ENCODE measurements around the gene MAPKAPK2.

The MAPKAPK2 gene

DNA sequence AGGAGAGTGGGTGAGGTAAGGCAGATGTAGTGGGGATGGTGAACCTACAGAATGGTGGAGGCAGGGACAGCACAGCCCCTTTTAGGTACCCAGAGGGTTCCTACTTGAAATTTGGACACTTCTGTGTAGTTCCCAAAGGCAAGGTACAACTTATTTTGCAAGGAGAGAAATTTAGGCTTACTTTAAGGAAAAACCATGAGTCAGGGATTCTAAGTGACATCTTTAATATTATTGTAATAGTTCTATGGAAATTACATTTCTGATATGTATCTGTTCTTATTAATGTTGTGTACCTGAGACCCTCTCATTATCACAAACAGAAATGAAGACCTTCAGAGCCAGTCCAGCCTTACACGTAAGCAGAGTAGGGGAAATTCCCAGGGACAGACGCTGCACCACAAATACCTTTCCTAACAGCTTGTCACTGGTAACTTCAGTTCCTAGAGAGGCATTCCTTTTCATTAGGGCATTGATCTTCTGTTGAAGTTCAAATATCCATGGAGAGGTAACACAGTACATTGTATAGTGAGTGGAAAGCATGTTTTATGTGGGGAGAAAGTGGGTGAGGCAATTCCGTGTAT, 41.5 kb upstream of the MAPKAPK2 start:
- H3K4me3 ChIP-seq (ENCODE audit: low read depth, low read length): no peak overlapping the region
- TF ChIP-seq, protein P1, sequence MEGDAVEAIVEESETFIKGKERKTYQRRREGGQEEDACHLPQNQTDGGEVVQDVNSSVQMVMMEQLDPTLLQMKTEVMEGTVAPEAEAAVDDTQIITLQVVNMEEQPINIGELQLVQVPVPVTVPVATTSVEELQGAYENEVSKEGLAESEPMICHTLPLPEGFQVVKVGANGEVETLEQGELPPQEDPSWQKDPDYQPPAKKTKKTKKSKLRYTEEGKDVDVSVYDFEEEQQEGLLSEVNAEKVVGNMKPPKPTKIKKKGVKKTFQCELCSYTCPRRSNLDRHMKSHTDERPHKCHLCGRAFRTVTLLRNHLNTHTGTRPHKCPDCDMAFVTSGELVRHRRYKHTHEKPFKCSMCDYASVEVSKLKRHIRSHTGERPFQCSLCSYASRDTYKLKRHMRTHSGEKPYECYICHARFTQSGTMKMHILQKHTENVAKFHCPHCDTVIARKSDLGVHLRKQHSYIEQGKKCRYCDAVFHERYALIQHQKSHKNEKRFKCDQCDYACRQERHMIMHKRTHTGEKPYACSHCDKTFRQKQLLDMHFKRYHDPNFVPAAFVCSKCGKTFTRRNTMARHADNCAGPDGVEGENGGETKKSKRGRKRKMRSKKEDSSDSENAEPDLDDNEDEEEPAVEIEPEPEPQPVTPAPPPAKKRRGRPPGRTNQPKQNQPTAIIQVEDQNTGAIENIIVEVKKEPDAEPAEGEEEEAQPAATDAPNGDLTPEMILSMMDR (IDR thresholded peaks at IDR 0.05; ENCODE audit: insufficient read depth, low read depth, low read length, missing control alignments): no peak
- DNase-seq (ENCODE audit: low read depth): no peak

DNA sequence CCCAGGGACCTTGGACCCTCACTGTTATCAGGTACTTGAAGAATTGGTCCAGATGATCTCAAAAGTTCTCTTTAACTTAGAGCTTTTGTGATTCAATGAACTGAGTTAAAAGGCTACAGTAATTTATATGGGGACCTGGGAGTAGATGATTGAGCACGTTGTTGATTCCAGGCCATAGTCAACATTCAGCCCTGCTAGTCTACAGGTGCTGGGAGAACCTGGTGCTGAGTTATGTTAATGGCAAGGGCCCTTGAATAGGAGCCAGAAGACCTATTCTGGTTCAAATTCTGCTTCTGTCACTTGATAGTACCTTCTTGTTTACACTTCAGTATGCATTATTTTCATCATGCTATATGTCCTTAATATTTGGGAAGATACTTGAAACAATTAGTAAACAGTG, 38.2 kb upstream of the MAPKAPK2 start:
- DNase-seq (ENCODE audit: low read depth): no peak
- TF ChIP-seq, protein P1 (IDR thresholded peaks at IDR 0.05; ENCODE audit: insufficient read depth, low read depth, low read length, missing control alignments): no peak
- H3K4me3 ChIP-seq (ENCODE audit: low read depth, low read length): no peak overlapping the region

DNA sequence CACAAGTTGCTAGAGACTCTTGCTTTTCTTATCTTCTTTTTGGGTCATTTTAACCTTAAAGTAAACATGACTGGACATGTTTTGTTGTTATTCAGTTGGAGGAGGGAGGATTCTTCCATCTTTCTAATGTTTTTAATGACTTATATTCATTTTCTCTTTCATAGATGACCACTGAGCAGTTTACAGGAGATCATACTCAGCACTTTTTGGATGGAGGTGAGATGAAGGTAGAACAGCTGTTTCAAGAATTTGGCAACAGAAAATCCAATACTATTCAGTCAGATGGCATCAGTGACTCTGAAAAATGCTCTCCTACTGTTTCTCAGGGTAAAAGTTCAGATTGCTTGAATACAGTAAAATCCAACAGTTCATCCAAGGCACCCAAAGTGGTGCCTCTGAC, 37.5 kb upstream of the MAPKAPK2 start:
- TF ChIP-seq, protein P1 (IDR thresholded peaks at IDR 0.05; ENCODE audit: insufficient read depth, low read depth, low read length, missing control alignments): no peak
- H3K4me3 ChIP-seq (ENCODE audit: low read depth, low read length): no peak overlapping the region
- no peak for DNase-seq (ENCODE audit: low read depth)

DNA sequence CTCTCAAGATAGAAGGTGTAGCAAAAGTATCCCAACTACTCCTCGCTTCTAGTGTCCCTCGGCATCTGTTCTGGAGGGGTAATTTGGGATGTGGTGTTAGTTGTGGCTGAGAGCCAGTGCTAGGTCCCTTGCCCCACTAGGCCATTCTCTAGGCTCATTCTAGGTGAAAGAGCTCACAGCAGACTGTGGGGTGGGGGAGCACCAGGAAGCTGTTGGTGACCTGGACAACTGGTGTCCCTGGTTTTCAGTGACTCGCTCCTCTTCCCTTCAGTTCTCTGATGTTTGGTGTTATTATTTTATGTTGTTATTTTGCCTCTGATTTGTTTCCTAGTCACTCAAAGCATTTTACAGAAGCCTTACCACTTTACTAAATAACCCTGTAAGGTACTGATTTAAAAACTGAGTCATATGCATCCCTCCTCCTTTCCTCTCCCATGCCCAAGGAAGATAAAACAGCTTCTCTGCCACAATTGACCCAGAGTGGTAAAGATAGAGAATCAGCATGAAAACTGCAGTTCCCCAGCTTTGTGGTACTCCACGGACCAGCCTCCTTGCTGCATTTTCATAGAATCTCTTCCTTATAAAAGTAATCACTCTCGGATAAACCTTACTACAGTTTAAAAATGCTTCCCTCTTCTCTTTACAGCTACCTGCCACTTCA, 35.3 kb upstream of the MAPKAPK2 start:
- no peak for DNase-seq (ENCODE audit: low read depth)
- no peak overlapping the region for H3K4me3 ChIP-seq (ENCODE audit: low read depth, low read length)
- TF ChIP-seq, protein P1 (IDR thresholded peaks at IDR 0.05; ENCODE audit: insufficient read depth, low read depth, low read length, missing control alignments): no peak

DNA sequence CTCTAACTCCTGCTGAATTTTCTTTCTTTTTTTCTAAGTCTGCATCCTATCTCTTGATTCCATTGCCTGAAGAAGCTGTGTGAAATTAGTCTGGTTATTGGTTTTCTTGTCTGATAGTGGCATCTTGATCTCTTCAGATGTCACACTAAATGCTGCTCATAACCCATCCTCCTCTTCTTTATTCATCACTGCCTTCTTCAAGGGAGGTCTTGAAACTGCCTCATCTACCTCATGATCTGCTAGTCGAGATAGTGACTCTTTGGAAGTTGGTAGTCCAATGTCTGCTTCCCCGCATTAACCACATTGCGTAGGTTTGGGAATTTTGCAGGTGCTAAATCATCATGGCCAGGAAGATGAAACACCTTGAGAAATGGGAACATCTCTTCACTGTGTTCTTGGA, 33.7 kb upstream of the MAPKAPK2 start:
- H3K4me3 ChIP-seq (ENCODE audit: low read depth, low read length): no peak overlapping the region
- no peak for DNase-seq (ENCODE audit: low read depth)
- TF ChIP-seq, protein P1 (IDR thresholded peaks at IDR 0.05; ENCODE audit: insufficient read depth, low read depth, low read length, missing control alignments): no peak

DNA sequence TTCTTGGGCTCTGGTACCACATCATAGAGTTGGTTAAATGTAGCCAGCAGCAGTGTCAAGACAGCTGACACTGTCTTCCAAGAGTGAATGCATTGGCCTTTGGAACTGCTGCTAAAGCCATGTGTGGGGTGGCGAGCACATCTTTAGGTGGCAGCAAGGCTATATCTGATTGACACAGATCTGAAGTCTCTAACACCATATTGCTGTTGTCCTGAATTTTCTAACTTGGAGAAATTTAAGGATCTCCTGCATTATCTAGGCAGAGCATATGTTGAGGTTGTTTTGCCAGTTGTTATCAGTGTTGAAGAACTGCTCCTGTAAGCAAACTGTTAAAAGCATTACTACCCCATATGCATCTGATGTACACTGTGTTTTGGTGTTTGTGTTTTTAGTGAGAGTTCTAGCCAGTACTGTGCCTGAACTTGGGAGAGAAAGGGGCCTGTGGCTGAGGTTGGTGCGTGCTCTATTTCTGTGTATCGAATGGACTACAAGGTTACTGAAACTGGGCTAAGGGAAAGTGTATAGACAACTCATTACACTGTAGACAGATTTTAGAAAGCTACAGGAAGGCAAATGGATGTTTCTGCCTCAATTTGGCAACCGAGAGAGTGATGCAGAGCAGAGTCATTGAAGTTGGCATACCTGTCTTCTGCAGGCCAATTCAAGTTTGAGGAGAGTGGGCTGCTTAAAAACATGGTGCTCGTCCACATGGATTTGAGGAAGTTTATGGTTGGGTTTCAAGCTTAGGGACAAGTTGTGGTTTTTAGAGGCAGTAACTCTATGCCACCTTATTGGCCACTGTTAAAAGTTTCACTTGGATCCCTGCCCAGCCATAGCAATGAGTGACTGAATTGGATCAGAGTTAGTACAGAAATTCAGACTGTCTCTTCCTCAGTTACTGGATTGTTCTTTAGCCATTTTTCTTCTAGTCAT, 32.5 kb upstream of the MAPKAPK2 start:
- no peak overlapping the region for H3K4me3 ChIP-seq (ENCODE audit: low read depth, low read length)
- DNase-seq (ENCODE audit: low read depth): no peak
- TF ChIP-seq, protein P1 (IDR thresholded peaks at IDR 0.05; ENCODE audit: insufficient read depth, low read depth, low read length, missing control alignments): no peak

Data from GM12865 (cell line).